HG02852 (cell line): Measurements from ENCODE around the gene MYO1E.

ENCODE experiments used
- ATAC-seq: cut with Tn5 transposase; IDR thresholded peaks from one replicate; pipeline ENCODE4 v1.9.1; 2021; ENCODE audit warnings: mild to moderate bottlenecking, moderate library complexity; ENCODE audit not compliant: unreplicated experiment

The MYO1E gene

GRCh38 chr15:59104602-59104911, 268.1 kb downstream of the MYO1E start:
- no peak for ATAC-seq

- no peak for ATAC-seq
These were observed 273.4 kb downstream of the MYO1E start for GRCh38 chr15:59099162-59099685.

- ATAC-seq = no peak
These were observed 276.2 kb downstream of the MYO1E start for GRCh38 chr15:59096429-59096828.

GRCh38 chr15:59094077-59094476, 278.6 kb downstream of the MYO1E start:
- no peak for ATAC-seq

GRCh38 chr15:59087731-59088130, 284.9 kb downstream of the MYO1E start:
- no peak for ATAC-seq
